Forelimb muscle (tissue), 1 donor: ENCODE measurements around the gene PLCL2. TPM values are rescaled to one million over a fixed set of nuclear protein-coding genes. Genes with fewer than 3 reads are reported as not detected.

Source experiments
- DNase-seq: peaks from one replicate; pipeline ENCODE4 v3.0.0-alpha.2; 2013; ENCODE audit warnings: low read depth
- polyA plus RNA-seq: library from polyadenylated mRNA; unstranded; fragments of 120-200 nt; gene quantifications from one replicate; pipeline ENCODE4 v1.2.1, GENCODE V29; 2013; ENCODE audit not compliant: insufficient read length

The PLCL2 gene
- polyA plus RNA-seq, 1 donor: 13.7 TPM

- DNase-seq: no peak
These were observed 156.2 kb downstream of the PLCL2 start for GRCh38 chr3:17040990-17041377.

GRCh38 chr3:17044855-17045254 lies 160.1 kb downstream of the PLCL2 start:
- DNase-seq: no peak

DNA sequence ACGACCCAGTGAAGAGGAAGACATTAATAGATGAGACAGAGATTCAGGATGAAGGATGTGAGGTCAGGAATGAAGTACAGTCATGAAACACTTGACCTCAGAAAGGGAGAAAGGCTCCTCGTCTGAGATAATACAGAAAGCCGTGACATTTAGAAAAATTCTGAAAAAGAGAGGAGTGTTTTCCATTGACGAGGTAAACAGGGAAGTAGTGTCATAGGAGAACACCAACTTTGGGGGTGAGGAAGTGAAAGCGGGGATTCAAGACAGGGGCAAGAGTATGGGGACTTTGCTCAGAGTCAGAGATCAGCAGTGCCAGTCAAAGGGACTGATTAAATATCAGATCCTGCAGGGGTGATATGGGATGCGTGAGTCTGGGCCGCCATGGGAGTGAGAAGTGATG lies 160.9 kb downstream of the PLCL2 start:
- DNase-seq: no peak

DNA sequence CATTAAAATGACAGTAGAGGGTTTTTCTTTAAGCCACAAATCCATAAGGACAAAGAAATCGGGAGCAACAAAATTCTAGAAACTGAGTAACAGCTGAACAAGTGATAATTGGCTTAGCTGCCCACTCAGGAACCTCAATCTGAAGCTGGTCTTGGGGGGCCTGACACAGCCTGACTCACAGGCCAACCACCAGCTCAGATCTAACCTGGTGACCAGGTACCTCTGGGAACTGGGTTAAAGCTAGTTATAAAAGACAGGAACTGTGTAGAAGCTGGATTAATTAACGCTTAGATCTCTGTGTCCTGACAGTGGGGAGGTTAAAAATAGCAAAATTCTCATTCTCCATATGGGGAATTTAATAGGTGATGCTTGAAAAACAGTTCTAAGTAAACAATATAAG lies 161.9 kb downstream of the PLCL2 start:
- DNase-seq: no peak

DNA sequence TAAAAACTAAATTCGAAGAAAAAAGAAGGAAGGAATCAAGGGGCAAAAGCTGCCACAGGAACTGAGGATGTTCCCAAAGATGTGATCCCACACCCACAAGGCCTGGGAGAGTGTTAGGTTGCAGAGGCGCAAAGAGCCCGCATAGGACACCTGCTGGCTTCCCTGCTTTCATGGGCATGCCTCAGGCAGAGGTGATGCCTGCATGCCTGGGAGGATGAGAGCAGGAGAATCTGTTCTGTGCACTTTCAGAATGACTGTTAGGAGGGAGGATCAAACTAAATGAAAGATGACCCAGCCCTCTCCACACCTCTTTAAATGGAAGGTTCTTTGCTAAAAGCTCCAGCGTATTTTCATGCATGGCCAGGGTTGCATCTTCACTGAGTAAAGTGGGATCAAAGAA lies 162.4 kb downstream of the PLCL2 start:
- DNase-seq: no peak

GRCh38 chr3:17047894-17048293 lies 163.1 kb downstream of the PLCL2 start:
- no peak for DNase-seq

DNA sequence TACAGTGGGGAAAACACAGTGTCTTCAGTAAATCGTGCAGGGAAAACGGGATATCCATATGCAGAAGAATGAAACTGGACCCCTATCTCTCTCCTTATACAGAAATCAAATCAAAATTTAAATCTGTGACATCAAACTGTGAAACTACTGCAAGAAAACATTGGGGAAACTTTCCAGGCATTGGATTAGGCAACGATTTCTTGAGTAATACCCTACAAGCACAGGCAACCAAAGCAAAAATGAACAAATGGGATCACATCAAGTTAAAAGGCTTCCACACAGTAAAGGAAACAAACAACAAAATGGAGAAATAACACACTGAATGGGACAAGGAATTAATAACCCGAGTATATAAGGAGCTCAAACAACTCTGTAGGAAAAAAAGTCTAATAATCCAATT lies 165.3 kb downstream of the PLCL2 start:
- DNase-seq: no peak

DNA sequence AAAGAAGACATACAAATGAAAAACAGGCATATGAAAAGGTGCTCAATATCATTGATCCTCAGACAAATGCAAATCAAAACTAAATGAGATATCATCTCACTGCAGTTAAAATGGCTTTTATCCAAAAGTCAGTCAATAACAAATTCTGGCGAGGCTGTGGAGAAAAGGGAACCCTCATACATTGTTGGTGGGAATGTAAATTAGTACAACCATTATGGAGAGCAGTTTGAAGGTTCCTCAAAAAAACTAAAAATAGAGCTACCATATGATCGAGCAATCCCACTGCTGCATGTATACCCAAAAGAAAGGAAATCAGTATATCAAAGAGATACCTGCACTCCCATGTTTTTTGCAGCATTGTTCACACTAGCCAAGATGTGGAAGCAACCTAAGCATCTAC lies 165.8 kb downstream of the PLCL2 start:
- DNase-seq: no peak

- DNase-seq: no peak
These were observed 167.6 kb downstream of the PLCL2 start for GRCh38 chr3:17052363-17052762.

DNA sequence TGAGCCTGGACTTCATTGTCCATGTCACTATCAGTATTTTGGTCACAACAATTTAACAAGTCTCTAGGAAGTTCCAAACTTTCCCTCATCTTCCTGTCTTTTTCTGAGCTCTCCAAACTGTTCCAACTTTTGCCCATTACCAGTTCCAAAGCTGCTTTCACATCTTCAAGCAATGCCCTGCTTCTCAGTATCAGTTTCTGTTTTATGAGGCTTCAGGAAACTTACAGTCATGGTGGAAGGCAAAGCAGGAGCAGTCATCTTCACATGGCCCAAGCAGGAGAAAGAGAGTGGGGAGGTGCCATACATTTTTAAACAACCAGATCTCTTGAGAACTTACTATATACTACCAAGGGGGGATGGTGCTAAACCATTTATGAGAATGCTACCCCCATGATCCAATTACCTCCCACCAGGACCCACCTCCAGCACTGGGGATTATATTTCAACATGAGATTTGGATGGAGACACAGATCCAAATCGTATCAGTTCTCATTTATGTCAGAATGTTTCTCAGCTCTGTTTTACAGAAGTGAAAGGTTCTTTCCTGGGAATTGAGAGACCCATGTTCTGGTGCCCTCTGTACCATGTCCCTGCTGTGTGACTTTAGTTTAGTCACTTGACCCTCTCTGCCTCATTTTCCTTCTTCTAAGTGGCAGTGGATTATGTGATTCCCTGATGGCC lies 169.7 kb downstream of the PLCL2 start:
- DNase-seq: no peak

- no peak for DNase-seq
These were observed 170.2 kb downstream of the PLCL2 start for GRCh38 chr3:17054982-17055343.

- no peak for DNase-seq
These were observed 170.9 kb downstream of the PLCL2 start for GRCh38 chr3:17055374-17056276.

DNA sequence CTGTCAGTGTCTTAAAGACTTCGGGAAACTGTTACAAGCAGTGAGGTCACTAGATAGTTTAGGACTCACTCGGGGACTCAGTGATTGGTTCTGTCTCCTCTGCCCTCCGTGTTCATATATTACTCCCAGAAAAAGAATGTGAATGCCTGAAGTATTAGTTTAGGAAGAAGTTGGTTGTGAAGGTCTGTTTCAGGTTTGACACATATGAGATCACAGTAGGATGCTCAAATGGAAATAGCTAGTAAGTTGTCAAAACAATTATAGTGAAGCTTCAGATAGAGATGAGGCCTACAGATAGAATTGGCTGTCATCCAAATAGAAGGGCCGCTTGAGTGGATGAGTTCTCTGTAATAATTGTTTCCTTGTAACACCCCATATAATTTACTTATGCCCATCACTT lies 172.6 kb downstream of the PLCL2 start:
- DNase-seq: no peak

DNA sequence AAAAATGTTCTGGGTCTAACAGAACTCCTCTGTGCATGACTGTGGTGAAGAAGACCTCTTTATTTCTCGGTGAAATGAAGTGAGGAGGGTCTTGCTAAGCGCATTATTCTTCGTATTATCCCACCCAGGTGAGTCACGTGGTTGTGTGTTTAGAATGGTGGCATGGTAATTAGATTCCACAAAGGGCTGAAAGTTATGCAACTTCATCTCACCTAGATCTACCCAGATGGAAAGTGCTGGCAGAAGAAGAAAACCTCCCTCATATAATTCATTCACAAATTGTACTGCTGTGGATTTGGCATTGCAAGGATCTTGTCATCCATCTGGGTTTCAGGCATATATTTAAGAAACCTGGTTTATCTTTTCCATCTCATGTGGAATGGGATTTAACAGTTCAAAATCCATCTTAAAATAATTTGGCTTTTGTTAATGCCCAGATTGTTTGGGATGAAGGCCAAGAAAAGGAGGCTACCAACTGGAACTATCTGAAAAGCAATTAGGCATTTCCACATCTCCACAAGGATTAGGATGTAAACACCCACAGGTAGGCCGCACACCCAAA lies 175.3 kb downstream of the PLCL2 start:
- no peak for DNase-seq

DNA sequence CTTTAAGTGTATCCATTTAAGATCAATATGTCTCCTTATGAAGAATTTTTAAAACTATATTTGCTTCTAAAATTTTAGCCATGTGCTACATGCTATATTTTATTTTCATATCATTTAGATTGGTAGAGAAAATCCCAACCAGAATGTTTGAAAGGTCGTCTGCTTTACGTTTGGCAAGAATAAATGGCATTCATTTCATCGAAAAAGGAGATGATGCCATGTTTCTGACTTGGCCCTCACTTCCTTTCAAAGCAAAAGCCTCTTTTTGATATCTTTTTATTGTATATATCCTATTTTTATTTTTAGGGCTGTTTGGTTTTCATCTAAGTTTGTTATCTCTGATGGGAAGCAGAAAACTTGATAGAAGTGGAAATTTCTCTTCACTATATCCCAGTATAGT lies 176.2 kb downstream of the PLCL2 start:
- no peak for DNase-seq

GRCh38 chr3:17062736-17063135 lies 178.0 kb downstream of the PLCL2 start:
- DNase-seq: no peak

DNA sequence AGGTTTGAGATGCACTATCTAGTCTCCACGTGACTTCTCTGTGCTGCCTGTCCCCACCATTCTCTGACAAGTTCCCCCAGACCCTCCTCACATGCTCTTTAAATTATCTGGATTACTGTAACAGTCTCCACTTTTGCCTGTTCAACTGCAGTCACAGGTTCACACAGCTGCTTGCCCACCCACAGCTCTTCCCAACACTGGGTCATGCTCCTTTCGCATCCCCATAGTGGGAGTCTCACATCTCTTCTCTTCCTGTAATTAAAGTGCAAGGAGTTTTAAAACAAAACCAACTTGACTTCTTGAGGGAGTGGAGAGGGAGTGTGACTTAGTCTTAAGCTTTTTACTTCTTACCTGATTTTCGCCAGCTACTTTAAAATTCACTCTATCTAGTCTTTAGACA lies 178.8 kb downstream of the PLCL2 start:
- no peak for DNase-seq

DNA sequence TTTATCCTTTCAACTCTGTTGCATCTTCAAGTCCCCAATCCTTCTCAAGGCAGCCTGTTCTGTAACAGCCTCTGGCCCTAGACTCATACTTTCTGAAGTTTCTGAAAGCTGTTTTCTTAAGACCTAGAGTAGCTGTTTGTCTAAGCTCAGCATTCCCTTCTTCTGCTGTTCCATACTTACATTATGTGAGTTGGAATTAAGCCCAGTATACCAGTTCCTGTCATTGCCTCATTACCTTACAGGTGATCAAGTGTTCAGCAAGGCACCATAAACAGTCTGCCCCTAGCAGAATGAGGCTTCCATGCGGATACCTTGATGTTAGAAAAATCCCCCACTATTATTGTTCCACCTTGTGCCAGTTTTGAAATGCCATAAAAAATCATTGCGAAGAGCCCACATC lies 180.6 kb downstream of the PLCL2 start:
- no peak for DNase-seq

DNA sequence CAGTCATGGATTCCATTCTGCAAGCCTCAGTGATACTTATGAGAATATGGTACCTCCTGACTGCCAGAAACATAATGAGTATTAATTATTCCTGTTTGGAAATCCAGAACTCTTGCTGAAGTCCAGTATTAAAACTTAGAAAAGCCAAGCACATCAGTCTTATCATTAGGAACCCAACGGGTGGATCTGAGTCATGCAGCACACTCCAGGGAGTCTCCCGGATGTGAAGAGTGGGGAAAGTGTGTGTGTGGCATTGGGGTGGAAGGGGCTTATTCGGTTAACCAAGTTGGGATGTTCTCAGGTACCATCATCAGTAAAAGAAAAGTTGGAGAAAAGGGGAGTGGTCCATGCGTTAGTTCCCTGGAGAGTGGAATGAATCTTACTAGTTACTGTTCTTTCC lies 181.1 kb downstream of the PLCL2 start:
- DNase-seq: no peak

GRCh38 chr3:17069754-17070153 lies 185.0 kb downstream of the PLCL2 start:
- DNase-seq: no peak

DNA sequence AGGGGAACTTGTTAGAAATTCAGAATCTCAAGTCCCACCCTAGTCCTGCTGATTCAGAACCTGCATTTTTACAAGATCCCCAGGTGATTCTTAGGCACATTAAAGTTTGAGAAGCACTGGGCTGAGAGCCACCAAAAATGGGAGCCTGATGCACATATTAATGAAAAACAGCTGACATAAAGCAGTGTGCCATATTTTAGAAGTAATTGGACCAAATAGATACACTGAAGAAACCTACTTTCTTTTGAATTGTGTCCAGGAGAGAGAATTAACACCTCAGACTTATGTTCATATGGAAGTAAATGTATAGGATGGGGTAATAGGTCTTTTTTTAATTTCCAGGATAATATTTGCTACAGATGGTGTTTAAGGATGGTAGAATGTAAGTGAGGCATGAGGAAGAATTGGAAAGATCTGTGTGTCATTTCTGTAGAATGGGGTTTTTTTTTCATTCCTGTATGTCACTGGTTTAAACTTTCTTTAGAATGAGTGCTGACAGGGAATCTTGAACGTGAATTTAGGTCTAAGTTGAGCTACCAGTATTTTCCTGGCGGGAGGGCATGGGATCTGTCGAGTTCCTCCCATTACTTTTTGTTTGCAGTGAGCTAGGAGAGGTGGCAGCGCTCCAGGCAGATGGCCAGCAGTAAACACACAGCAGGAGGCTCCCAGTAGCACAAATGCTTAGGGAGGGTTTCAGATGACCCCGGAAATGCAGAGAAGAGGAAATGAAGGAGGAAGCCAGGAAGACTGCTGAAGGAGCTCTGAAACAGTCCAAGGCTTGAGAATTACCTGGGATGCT lies 185.6 kb downstream of the PLCL2 start:
- DNase-seq: no peak

DNA sequence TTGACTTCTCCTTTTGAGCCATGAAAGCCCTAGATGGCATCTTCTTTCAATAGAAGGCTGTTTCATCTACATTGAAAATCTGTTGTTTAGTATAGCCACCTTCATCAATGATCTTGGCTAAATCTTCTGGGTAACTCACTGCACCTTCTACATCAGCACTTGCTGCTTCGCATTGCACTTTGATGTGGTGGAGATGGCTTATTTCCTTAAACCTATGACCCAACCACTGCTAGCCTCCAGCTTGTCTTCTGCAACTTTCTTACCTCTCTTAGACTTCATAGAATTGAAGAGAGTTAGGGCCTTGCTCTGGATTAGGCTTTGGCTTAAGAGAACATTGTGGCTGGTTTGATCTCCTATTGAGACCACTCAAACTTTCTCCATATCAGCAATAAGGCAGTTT lies 189.8 kb downstream of the PLCL2 start:
- DNase-seq: no peak
